Esophagus muscularis mucosa (tissue), 4 donors: Measurements from ENCODE around the gene FGF14.

Experiments
- CTCF ChIP-seq, 3 experiments: fragments of 200-600 bp in 2 of 3; fragments of 450-650 bp in 1 of 3; sonication (generic) in 2 of 3; IDR thresholded peaks; one replicate each; pipeline ENCODE4 v1.5.1; 2017 to 2019; ENCODE audit warnings: antibody characterized with exemption in 3 of 3, mild to moderate bottlenecking in 2 of 3, moderate library complexity in 1 of 3
- EP300 ChIP-seq: sonication (generic); formaldehyde crosslinking; IDR thresholded peaks from one replicate; pipeline ENCODE4 v1.6.1; 2017; ENCODE audit warnings: antibody characterized with exemption
- POLR2A ChIP-seq: fragments of 450-650 bp; IDR thresholded peaks from one replicate; pipeline ENCODE4 v1.6.1; 2017; ENCODE audit warnings: antibody characterized with exemption, moderate library complexity, mild to moderate bottlenecking, low read depth

- TF ChIP-seq EP300 = no peak
- no peak for TF ChIP-seq CTCF (IDR thresholded peaks at IDR 0.05)
- TF ChIP-seq POLR2A = no peak
Observed at GRCh38 chr13:102028206-102028605, 373.6 kb downstream of the FGF14 start.
